GM21390 (cell line): Measurements from ENCODE around the gene PLXND1.

Experiments used
- ATAC-seq: cut with Tn5 transposase; IDR thresholded peaks from one replicate; pipeline ENCODE4 v1.9.1; 2021; ENCODE audit not compliant: unreplicated experiment

The PLXND1 gene

DNA sequence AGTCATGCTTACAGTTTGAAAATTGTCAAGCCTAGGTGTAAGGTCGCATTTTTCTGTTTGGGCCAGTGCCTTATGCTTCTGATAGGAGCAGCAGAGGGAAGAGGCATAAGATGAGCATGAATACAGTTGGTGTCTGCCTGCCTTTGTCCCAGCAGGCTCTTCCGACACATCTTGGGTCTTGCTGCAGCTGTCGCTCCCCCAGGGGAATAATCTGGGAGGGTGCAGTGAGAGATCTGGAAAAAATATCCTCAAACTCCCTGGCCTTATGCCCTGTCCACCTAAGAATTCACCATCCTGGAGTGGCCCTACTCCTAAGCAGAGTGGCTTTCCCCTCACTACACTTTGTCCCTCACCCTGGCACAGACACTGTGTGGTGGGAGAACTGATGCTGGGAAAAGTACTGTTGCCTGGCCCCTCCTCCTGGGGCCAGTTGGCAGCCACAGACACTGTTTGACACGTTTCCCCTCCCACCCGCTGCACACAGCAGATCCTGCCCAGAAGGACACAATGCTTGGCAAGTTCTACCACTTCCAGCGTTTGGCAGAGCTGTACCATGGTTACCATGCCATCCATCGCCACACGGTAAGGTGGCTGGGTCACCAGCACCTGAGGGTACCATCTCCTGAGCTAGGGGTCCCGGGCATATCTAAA is 99.2 kb downstream of the PLXND1 start:
- ATAC-seq = no peak

DNA sequence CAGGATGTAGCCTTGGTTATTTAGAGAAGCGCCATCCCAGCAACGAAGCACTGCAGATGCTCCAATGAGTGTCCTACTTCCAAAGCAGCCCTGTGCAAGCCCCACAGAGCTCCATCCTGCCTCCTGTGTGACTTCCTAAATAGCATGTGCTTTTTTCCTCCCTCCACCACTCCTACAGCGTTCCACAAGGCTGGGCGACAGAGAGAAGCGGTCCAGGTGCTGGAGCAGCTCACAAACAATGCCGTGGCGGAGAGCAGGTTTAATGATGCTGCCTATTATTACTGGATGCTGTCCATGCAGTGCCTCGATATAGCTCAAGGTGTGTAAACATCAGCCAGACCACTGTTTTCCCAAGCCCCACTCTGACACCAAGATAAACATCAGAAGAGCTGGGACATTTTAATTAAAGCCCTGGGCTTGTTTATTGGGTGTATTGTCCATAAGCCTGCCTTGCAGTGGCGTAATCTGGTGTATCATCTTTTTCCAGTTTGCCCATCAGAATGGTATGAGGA is 100.2 kb downstream of the PLXND1 start:
- no peak for ATAC-seq

DNA sequence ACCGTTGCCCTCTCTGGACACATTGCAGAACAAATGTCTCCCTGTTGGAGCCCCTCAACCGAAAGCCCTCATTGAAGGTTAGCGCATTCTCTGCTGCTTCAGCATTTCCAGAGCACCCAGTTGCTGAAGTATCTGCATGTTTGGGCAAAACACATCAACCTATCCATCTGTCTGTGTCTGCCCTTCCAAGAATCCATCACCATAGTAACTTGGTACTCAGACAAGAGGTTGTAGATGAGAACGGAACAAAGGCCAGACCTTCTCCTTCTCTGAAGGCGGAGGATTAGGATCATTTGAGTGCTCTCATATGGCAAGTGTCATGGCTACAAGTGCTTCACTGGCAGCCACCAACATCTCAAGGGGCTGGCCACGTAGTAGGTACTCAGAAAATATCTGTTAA is 101.1 kb downstream of the PLXND1 start:
- ATAC-seq = no peak
